Measurements from ENCODE around the gene KCNJ13. TPM values are rescaled to one million over a fixed set of nuclear protein-coding genes. Genes with fewer than 3 reads are reported as not detected.

The KCNJ13 gene
- total and polyA plus RNA-seq, 5 donors = not detected

DNA sequence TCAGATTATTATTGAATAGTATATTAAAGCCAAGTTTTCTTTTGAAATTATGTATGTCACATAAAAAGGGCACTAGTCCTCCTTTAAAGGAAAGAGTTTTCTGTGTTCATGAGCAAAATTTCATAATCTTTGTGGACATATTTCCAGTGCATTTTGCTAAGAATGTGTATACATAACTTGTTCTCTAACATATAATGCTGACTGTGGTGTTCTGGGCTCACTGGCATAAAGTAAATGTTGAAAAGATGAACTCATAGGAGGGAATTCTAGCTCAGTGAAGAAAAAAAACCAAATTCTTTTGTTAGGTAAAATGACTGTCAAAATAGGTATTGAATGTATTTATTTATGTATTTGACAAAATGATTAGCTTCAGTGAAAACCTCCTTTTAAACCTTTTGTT, 6.2 kb downstream of the KCNJ13 start:
- intact Hi-C loops (cut with DNase I) = no loop called here
- H3K27me3 ChIP-seq (ENCODE audit: control insufficient read depth, insufficient read depth) = no peaks in the 10 kb centered on the region
- DNase-seq = no peak
- no peak for ATAC-seq
- H3K9me3 ChIP-seq (ENCODE audit: control insufficient read depth, low read length) = no peaks in the 10 kb centered on the region
- H3K4me3 ChIP-seq (ENCODE audit: low read length) = no peak overlapping the region
- no peak overlapping the region for H3K27ac ChIP-seq (ENCODE audit: low read length)
- H3K4me1 ChIP-seq (ENCODE audit: control insufficient read depth, insufficient read depth, low read length) = peaks cover 3% of the 10 kb centered on the region

DNA sequence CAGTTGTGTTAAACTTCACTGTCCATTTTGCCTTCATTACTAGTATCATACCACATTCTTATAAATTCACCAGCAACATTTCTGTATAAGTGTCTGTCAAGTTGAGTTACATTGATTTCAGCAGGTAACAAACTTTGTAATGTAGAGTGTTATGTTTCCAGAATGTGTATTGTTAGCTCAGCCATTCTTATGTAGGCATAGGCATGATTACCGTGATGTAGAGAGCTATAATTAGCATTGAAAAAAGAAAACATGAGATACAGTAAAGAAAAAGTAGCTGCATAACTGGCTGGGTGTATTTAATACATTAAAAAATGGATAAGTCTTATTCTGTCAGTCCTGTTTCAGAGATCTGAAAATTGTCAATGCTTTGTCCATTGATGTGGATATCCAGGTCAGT, 8.5 kb downstream of the KCNJ13 start:
- no peak for DNase-seq
- H3K27ac ChIP-seq (ENCODE audit: low read length) = no peak overlapping the region
- no peak overlapping the region for H3K4me3 ChIP-seq (ENCODE audit: low read length)
- intact Hi-C loops (cut with DNase I) = no loop called here
- H3K9me3 ChIP-seq (ENCODE audit: control insufficient read depth, low read length) = no peaks in the 10 kb centered on the region
- no peak for ATAC-seq
- WGBS = 56% methylated on average over 1 of the region's 1 CpG
- H3K4me1 ChIP-seq (ENCODE audit: control insufficient read depth, insufficient read depth, low read length) = peaks cover 3% of the 10 kb centered on the region
- no peaks in the 10 kb centered on the region for H3K27me3 ChIP-seq (ENCODE audit: control insufficient read depth, insufficient read depth)

DNA sequence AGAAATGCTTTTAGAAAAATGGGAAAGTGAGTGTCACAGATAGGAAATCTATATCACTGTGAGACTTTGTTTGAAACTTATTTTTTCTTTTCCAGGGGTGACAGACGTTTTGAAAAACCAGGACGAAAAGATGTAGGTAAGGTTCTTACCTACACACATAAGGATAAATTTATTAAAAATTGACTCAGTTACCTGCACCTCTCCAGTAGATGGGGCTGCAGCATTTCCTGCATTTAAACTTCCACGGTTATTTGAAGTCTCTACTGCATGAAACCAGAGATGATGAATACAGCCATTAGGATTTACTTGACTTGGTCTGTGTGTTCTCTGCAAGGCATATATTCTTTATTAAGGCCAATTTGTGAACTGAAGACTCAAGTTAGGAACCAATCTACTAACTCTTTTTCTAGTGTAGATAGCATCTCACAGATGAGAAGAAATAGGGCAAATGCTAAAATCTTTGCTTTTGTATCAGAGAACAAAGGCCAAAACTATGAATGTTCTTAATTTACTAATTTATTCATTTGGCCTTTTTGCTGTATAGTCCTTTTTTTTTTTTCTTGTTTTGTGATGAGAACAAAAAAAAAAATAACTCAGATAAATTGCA, 15.0 kb downstream of the KCNJ13 start:
- H3K27me3 ChIP-seq (ENCODE audit: control insufficient read depth, insufficient read depth) = no peaks in the 10 kb centered on the region
- WGBS = 55% methylated on average over 3 of the region's 3 CpGs
- H3K27ac ChIP-seq (ENCODE audit: low read length) = no peak overlapping the region
- intact Hi-C loops (cut with DNase I) = no loop called here
- H3K4me1 ChIP-seq (ENCODE audit: control insufficient read depth, insufficient read depth, low read length) = no peaks in the 10 kb centered on the region
- no peak for ATAC-seq
- no peak for DNase-seq
- no peak overlapping the region for H3K4me3 ChIP-seq (ENCODE audit: low read length)
- no peaks in the 10 kb centered on the region for H3K9me3 ChIP-seq (ENCODE audit: control insufficient read depth, low read length)

DNA sequence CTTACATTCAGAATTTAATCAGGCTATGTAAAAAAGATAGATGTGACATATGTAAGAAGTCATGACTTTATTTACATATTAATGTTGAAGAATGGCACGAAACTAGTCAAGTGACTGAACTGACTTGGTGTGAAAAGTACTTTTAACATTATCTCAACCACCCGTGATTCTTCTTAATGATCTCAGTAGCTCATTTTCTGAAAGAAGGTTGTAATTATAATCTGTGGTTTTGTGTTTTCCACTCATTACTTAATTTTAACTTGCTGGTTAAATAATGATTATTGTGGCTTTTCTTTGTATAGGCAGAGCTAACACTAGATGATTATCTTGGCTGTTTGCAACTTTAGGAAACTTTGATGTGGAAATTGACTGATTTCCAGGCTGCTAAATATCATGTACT, 18.5 kb downstream of the KCNJ13 start:
- 67% methylated on average over 2 of the region's 2 CpGs for WGBS
- ATAC-seq = no peak

DNA sequence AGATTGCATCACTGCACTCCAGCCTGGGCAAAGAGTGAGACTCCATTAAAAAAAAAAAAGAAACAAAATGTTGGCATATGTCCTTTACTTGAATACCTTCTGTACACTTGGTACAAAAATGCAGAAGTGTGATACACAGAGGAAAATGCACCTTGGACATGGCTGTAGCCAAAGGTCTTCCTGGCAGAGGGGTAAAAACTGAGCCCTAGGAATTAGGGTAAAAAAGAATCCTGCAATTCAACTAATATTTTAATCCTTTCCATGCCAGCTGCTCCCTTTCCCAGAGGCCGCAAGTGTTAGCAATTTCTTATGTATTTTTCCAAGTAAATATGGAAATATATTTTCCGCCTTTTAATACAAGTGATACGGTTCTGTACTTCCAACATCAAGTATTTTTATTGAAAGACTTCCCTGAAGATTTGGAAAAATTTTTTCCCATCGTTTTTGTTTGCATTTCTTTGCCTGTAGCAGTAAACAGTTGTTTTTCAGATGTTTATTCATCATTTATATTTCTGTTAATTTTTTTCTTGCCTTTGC, 26.2 kb downstream of the KCNJ13 start:
- no peak for ATAC-seq
- H3K4me3 ChIP-seq (ENCODE audit: low read length) = no peak overlapping the region
- WGBS = 88% methylated on average over 4 of the region's 4 CpGs
- no peaks in the 10 kb centered on the region for H3K4me1 ChIP-seq (ENCODE audit: control insufficient read depth, insufficient read depth, low read length)
- H3K9me3 ChIP-seq (ENCODE audit: control insufficient read depth, low read length) = no peaks in the 10 kb centered on the region
- no peak for DNase-seq
- no peak overlapping the region for H3K27ac ChIP-seq (ENCODE audit: low read length)
- intact Hi-C loops (cut with DNase I) = no loop called here
- no peaks in the 10 kb centered on the region for H3K27me3 ChIP-seq (ENCODE audit: control insufficient read depth, insufficient read depth)

More for the DNA sequence above, 18.5 kb downstream of the KCNJ13 start:
- no peak for DNase-seq
- intact Hi-C loops (cut with DNase I) = no loop called here
- no peaks in the 10 kb centered on the region for H3K27me3 ChIP-seq (ENCODE audit: control insufficient read depth, insufficient read depth)
- H3K4me1 ChIP-seq (ENCODE audit: control insufficient read depth, insufficient read depth, low read length) = no peaks in the 10 kb centered on the region
- no peak overlapping the region for H3K27ac ChIP-seq (ENCODE audit: low read length)
- H3K9me3 ChIP-seq (ENCODE audit: control insufficient read depth, low read length) = no peaks in the 10 kb centered on the region
- no peak overlapping the region for H3K4me3 ChIP-seq (ENCODE audit: low read length)

DNA sequence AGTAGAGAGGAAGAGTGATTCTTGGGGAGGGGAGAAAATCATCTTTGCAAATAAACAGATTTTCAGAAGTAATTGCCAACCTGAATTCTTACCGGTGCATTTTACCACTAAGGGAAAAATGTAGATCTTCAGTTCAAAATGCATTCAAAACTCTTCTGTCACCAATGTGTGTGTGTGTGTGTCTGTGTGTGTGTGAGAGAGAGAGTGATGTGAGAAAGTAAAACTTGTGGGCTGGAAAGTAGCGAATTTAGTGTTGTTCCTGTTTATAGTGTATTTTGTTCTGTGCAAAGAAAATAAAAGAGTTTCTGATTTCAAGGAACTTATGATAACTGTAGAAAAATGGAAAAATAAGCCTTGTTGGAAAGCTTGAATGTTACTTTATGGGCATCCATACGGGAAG, 27.0 kb downstream of the KCNJ13 start:
- intact Hi-C loops (cut with DNase I) = no loop called here
- no peak for ATAC-seq
- no peaks in the 10 kb centered on the region for H3K9me3 ChIP-seq (ENCODE audit: control insufficient read depth, low read length)
- DNase-seq = no peak
- H3K27me3 ChIP-seq (ENCODE audit: control insufficient read depth, insufficient read depth) = no peaks in the 10 kb centered on the region
- no peak overlapping the region for H3K27ac ChIP-seq (ENCODE audit: low read length)
- 89% methylated on average over 3 of the region's 3 CpGs for WGBS
- H3K4me3 ChIP-seq (ENCODE audit: low read length) = no peak overlapping the region
- no peaks in the 10 kb centered on the region for H3K4me1 ChIP-seq (ENCODE audit: control insufficient read depth, insufficient read depth, low read length)

- ATAC-seq = no peak
- no peak overlapping the region for H3K4me3 ChIP-seq (ENCODE audit: low read length)
- WGBS = 99% methylated on average over 3 of the region's 3 CpGs
- intact Hi-C loops (cut with DNase I) = no loop called here
- no peak overlapping the region for H3K27ac ChIP-seq (ENCODE audit: low read length)
- DNase-seq = no peak
- no peaks in the 10 kb centered on the region for H3K27me3 ChIP-seq (ENCODE audit: control insufficient read depth, insufficient read depth)
- no peaks in the 10 kb centered on the region for H3K4me1 ChIP-seq (ENCODE audit: control insufficient read depth, insufficient read depth, low read length)
- H3K9me3 ChIP-seq (ENCODE audit: control insufficient read depth, low read length) = no peaks in the 10 kb centered on the region
These were observed 28.3 kb downstream of the KCNJ13 start for GRCh38 chr2:232748038-232748437.

- 98% methylated on average over 1 of the region's 1 CpG for WGBS
- no peak for ATAC-seq
- Histone ChIP-seq H3K27ac (ENCODE audit: low read length) (no peak overlapping the region), H3K4me3 (ENCODE audit: low read length) (no peak overlapping the region), H3K4me1 (ENCODE audit: control insufficient read depth, insufficient read depth, low read length) (no peaks in the 10 kb centered on the region), H3K27me3 (ENCODE audit: control insufficient read depth, insufficient read depth) (no peaks in the 10 kb centered on the region), H3K9me3 (ENCODE audit: control insufficient read depth, low read length) (no peaks in the 10 kb centered on the region)
- intact Hi-C loops (cut with DNase I) = no loop called here
- DNase-seq = no peak
These were observed 31.4 kb downstream of the KCNJ13 start for GRCh38 chr2:232744963-232745362.

- Histone ChIP-seq H3K9me3 (ENCODE audit: control insufficient read depth, low read length) (no peaks in the 10 kb centered on the region), H3K27ac (ENCODE audit: low read length) (no peak overlapping the region), H3K4me3 (ENCODE audit: low read length) (no peak overlapping the region), H3K27me3 (ENCODE audit: control insufficient read depth, insufficient read depth) (no peaks in the 10 kb centered on the region), H3K4me1 (ENCODE audit: control insufficient read depth, insufficient read depth, low read length) (no peaks in the 10 kb centered on the region)
- ATAC-seq (no peak), DNase-seq (no peak)
- WGBS = 94% methylated on average over 3 of the region's 3 CpGs
- intact Hi-C loops (cut with DNase I) = no loop called here
These were observed 34.4 kb downstream of the KCNJ13 start for GRCh38 chr2:232741972-232742371.

DNA sequence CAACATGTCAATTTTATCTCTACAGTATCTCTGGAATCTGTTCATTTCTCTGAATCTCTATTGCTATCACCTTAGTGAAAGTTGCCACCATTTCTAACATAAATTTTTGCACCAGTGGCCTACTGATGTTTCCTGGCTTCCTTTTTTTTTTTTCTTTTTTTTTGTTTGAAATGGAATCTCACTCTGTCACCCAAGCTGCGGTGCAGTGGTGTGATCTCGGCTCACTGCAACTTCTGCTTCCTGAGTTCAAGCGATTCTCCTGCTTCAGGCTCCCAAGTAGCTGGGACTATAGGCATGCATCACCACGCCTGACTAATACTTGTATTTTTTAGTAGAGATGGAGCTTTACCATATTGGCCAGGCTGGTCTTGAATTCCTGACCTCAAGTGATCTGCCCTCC, 35.1 kb downstream of the KCNJ13 start:
- H3K9me3 ChIP-seq (ENCODE audit: control insufficient read depth, low read length) = no peaks in the 10 kb centered on the region
- ATAC-seq (no peak), DNase-seq (peak in 1 of 3 donors; percentile 18)
- 80% methylated on average over 4 of the region's 4 CpGs for WGBS
- intact Hi-C loops (cut with DNase I) = no loop called here
- no peak overlapping the region for H3K4me3 ChIP-seq (ENCODE audit: low read length)
- no peaks in the 10 kb centered on the region for H3K4me1 ChIP-seq (ENCODE audit: control insufficient read depth, insufficient read depth, low read length)
- no peaks in the 10 kb centered on the region for H3K27me3 ChIP-seq (ENCODE audit: control insufficient read depth, insufficient read depth)
- H3K27ac ChIP-seq (ENCODE audit: low read length) = no peak overlapping the region

- ATAC-seq (no peak), DNase-seq (no peak)
- 81% methylated on average over 2 of the region's 2 CpGs for WGBS
- Histone ChIP-seq H3K9me3 (ENCODE audit: control insufficient read depth, low read length) (no peaks in the 10 kb centered on the region), H3K27me3 (ENCODE audit: control insufficient read depth, insufficient read depth) (no peaks in the 10 kb centered on the region), H3K4me1 (ENCODE audit: control insufficient read depth, insufficient read depth, low read length) (no peaks in the 10 kb centered on the region), H3K4me3 (ENCODE audit: low read length) (no peak overlapping the region), H3K27ac (ENCODE audit: low read length) (no peak overlapping the region)
- intact Hi-C loops (cut with DNase I) = no loop called here
These were observed 44.9 kb downstream of the KCNJ13 start for GRCh38 chr2:232731470-232731869.

- H3K4me1 ChIP-seq (ENCODE audit: control insufficient read depth, insufficient read depth, low read length) = no peaks in the 10 kb centered on the region
- H3K9me3 ChIP-seq (ENCODE audit: control insufficient read depth, low read length) = no peaks in the 10 kb centered on the region
- DNase-seq (no peak), ATAC-seq (no peak)
- 93% methylated on average over 3 of the region's 3 CpGs for WGBS
- intact Hi-C loops (cut with DNase I) = no loop called here
- H3K27ac ChIP-seq (ENCODE audit: low read length) = no peak overlapping the region
- no peaks in the 10 kb centered on the region for H3K27me3 ChIP-seq (ENCODE audit: control insufficient read depth, insufficient read depth)
- no peak overlapping the region for H3K4me3 ChIP-seq (ENCODE audit: low read length)
These were observed 47.6 kb downstream of the KCNJ13 start for GRCh38 chr2:232728785-232729184.
